Thyroid gland (tissue), 4 donors: ENCODE data around the gene TOGARAM2.

Source experiments
- CTCF ChIP-seq, 6 experiments: fragments of 200-600 bp in 3 of 6; fragments of 450-650 bp in 3 of 6; sonication (generic) in 3 of 6; IDR thresholded peaks; one replicate each; pipeline ENCODE4 v1.5.1; 2016 to 2019; ENCODE audit warnings: antibody characterized with exemption in 6 of 6, mild to moderate bottlenecking in 2 of 6, inconsistent platforms in 1 of 6, moderate library complexity in 1 of 6
- POLR2A ChIP-seq, 2 donors: fragments of 450-650 bp; IDR thresholded peaks; one replicate each; pipeline ENCODE4 v1.6.1; 2017; ENCODE audit warnings: antibody characterized with exemption in 2 of 2, mild to moderate bottlenecking in 2 of 2, moderate library complexity in 1 of 2

DNA sequence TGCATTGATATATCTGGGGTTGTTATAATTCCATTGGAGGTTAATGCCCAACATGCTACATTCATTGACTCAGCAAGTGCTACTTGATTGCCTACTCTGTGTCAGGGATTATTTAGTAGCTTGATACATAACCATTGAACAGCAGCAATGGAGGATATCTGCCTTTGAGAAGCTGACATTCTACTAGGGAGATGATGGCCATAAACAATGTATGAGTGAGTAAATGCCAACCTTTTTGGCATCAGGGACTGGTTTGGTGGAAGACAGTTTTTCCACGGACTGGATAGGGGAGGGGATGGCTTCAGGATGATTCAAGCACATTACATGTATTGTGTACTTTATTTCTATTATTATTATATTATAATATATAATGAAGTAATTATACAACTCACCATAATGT lies 31.9 kb upstream of the TOGARAM2 start:
- TF ChIP-seq CTCF (IDR thresholded peaks at IDR 0.05) (no peak), POLR2A (IDR thresholded peaks at IDR 0.05) (no peak)
